OCI-LY3 (cell line): Measurements from ENCODE around the gene MRPS27.

ENCODE experiments used
- EZH2phosphoT487 ChIP-seq: fragments of 200-600 bp; shearing (Covaris generic); IDR thresholded peaks from 2 replicates; pipeline ENCODE4 v1.6.1; 2018; ENCODE audit warnings: antibody characterized with exemption, mixed run types, low read depth
- TF ChIP-seq, protein P1 (sequence below): fragments of 200-600, 300-600 bp; sonication (generic); IDR thresholded peaks from 2 replicates; pipeline ENCODE4 v1.5.1; 2014; ENCODE audit warnings: antibody characterized with exemption, low read length, low read depth

DNA sequence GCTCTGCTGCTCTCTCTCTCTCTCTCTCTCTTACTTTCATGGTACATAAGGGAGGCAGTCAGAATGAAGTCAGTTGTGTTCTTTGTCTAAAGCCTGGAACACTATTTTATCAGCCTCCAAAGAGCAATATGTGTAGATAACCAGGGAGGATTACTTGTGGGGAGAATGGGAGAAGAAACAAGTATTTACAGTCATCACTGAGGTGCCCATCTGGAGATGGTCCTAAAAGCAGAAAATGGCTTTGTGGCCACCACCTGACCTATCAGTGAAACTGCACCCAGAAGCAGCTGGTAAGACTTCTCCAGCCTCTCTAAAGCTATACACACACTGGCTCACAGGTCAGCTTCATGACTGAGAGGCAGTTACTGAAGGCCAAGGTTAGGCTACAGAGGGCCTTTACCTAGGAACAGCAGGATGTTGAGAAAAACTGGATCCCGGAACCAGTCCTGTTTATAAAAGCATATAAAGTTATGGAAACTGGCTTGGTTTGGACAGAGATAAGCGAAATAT lies 75.1 kb downstream of the MRPS27 start:
- TF ChIP-seq, protein P1, sequence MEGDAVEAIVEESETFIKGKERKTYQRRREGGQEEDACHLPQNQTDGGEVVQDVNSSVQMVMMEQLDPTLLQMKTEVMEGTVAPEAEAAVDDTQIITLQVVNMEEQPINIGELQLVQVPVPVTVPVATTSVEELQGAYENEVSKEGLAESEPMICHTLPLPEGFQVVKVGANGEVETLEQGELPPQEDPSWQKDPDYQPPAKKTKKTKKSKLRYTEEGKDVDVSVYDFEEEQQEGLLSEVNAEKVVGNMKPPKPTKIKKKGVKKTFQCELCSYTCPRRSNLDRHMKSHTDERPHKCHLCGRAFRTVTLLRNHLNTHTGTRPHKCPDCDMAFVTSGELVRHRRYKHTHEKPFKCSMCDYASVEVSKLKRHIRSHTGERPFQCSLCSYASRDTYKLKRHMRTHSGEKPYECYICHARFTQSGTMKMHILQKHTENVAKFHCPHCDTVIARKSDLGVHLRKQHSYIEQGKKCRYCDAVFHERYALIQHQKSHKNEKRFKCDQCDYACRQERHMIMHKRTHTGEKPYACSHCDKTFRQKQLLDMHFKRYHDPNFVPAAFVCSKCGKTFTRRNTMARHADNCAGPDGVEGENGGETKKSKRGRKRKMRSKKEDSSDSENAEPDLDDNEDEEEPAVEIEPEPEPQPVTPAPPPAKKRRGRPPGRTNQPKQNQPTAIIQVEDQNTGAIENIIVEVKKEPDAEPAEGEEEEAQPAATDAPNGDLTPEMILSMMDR: peak; percentile 40
- no peak for TF ChIP-seq EZH2phosphoT487
